Inflammatory macrophage (primary cell): ENCODE measurements around the gene RFC2.
"Not testable (repeated sequence)": the region's sequence is repeated elsewhere in the genome, so short reads cannot be mapped to it uniquely, and the experiment has no call there.

ENCODE experiments used
- DNase-seq, 2 donors: peaks; one replicate each; pipeline ENCODE4 v3.0.0-alpha.2; 2020 to 2022

RFC2 gene

GRCh38 chr7:74282748-74283459 lies 28.7 kb upstream of the RFC2 start:
- DNase-seq, result no peak

GRCh38 chr7:74280985-74281384 lies 26.8 kb upstream of the RFC2 start:
- DNase-seq, result peak in 1 of 2 donors; percentile 41

DNA sequence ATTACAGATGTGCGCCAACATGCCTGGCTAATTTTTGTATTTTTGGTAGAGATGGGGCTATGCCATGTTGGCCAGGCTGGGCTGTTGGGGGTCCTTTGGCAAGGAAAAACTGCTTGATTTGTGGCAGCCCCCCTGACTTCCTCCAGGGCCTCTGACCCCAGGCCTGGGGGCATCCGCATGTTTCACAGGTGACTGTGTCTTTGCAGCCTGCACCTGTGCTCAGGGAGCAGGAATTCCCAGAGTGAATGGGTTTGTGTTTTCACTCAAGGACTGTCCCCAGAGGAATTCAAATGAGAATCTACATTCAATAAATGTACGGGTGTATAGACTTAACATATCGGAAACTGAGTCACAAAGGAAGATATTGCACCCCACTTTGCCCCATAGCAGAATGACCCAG lies 23.4 kb upstream of the RFC2 start:
- no peak for DNase-seq

GRCh38 chr7:74275401-74275881 lies 21.2 kb upstream of the RFC2 start:
- DNase-seq, result peak in 1 of 2 donors; percentile 20

GRCh38 chr7:74272305-74273038 lies 18.3 kb upstream of the RFC2 start:
- peak; percentile 95 for DNase-seq

DNA sequence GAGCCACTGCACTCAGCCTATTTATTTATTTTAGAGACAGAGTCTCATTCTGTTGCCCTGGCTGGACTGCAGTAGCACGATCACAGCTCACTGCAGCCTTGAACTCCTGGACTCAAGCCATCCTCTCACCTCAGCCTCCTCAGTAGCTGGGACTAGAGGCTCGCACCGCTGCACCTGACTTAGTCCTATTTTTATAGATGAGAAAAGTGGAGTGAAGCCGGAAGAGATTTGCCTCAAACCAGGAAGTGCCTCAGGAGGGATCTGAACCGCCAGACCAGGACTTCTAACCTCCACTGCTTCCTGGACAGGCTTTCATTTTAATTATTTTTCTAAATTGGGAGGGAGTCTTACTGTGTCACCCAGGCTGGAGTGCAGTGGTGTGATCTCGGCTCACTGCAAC lies 17.5 kb upstream of the RFC2 start:
- DNase-seq, result peak in 1 of 2 donors; percentile 32

DNA sequence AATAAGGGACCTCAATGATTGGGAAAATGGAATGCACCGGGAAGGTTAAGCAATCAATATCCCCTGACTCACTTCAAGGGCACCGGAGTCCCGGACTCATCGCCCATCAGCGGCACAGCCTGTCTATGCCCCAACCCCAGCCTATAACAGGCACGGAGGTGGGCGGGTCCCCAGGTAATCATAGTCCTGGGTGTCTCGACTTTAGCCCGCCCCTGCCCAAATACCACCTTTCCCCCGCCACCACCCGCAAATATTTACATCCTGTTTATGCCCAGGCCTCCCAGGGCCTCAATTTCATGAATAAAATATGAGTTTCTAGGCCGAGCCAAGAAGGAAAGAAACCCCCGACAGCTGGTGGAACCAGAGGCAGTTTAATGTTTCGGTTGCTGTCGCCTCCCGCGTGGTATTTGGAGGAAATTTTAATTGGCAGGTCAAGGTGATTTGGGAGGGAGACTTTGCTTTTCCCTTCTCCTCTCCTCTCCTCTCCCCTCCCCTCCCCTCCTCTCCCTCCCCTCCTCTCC lies 15.6 kb upstream of the RFC2 start:
- no peak for DNase-seq

DNA sequence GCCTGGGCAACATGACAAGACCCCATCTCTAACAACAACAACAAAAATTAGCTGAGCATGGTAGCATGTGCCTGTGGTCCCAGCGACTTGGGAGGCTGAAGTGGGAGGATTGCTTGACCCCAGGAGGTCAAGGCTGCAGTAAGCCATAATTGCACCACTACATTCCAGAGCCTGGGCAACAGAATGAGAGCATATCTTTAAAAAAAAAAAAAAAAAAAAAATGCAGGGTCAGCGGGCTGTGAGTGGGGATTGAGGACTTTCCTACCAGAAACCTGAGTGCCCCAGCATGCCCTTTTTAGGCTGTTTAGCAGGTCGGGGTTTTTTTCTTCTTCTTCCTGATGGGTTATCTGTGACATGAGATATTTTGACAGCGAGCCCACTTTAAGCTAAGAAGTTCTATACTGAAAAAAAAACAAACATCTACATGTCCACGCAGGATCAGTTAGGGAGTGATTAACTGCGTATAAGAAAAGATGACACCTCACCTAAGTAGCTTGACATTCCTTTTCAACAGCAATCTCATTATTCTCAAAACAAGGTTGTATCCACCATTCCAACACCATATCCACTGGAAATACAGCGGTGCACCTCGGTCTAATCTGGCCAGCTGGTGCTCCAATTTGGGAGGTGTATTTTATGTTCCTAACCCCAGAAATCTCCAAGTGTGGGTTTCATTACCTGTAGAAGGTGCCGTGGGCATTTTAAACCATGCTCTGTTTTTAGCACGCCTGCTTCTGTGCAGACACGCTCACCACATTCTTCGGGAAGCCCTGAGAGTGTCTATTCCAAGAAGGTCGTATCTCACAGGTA lies 13.8 kb upstream of the RFC2 start:
- no peak for DNase-seq

- DNase-seq, result no peak
Measured at GRCh38 chr7:74266191-74266963, 12.2 kb upstream of the RFC2 start.

- no peak for DNase-seq
Measured at GRCh38 chr7:74263399-74264120, 9.4 kb upstream of the RFC2 start.

DNA sequence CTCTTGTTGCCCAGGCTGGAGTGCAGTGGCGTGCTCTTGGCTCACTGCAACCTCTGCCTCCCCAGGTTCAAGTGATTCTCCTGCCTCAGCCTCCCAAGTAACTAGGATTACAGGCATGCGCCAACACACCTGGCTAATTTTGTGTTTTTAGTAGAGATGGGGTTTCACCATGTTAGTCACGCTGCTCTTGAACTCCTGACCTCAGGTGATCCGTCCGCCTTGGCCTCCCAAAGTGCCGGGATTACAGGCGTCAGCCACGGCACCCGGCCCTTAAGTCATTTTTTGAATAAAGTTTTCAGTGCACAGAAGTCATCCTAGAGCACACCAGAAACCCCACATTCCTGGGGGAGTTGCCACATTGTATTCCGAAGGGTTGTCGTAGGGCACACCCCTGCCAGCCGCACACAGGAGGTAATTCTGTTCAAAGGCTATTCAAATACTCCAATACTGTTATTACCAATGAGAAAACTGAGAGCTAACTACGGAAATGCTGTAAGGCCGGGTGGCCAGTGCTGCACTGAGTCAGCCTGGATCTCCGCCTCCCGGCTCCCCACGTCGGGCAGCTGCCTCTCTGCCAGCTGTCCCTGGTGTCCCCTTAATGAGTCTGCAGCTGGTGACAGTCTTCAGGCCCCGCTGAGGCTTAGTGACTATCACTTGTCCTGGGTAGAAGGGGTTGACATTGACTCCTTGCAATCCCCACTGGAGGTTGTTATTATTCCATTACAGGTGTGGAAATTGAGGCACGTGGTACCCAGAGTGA lies 8.6 kb upstream of the RFC2 start:
- DNase-seq, result no peak

DNA sequence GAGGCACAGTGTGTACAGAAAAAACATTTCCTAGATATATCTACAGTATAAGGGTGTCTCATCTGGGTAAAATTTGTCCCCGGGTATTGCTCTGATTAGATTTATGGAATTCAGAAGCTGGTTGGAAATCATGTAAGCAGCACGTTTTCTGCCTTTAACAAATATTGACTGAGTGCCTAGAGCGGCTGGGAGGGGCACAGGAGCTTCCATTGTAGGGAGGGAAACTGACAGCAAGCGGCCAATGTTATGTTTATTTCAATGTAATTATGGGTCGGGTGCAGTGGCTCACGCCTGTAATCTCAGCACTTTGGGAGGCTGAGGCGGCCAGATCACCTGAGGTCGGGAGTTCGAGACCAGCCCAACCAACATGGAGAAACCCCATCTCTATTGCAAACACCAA lies 4.4 kb upstream of the RFC2 start:
- no peak for DNase-seq

DNA sequence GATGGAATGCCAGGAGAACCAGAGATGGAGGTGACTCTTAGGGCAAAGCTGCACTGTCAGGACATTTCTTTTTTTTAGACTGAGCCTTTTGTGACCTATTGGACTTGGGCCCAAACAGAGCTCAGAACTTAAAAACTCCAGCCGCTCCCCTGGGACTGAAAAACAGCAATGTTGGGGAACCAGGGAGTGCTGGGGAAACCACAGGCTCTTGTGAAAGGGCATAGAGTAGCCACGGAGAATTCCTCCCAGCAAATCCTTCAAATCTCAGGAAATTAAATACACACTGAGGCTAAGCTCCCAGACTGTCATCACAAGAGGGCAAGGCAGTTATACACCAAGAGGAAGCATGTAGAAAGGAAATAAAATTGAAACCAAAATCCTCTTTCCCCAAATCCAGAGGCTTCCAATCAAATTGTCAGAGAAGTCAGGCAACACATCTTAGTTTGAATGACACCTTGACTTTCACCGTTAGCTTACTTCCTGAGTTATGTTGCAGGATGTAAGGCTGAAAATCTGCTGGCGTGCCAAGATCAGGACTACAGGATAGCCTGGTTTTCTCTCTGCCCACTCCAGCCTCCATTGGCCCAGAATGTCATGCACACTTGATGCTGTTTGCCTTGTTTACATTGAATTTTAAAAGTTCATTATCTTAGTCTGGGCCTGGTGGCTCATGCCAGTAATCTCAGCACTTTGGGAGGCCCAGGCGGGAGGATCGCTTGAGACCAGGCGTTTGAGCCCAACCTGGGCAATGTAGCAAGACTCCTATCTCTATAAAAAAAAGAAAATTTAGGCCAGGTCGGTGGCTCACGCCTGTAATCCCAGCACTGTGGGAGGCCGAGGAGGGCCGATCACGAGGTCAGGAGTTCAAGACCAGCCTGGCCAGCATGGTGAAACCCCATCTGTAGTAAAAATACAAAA lies 2.6 kb upstream of the RFC2 start:
- peak in 1 of 2 donors; percentile 6 for DNase-seq

GRCh38 chr7:74255461-74255860 lies 1.3 kb upstream of the RFC2 start:
- not testable (repeated sequence) for DNase-seq

DNA sequence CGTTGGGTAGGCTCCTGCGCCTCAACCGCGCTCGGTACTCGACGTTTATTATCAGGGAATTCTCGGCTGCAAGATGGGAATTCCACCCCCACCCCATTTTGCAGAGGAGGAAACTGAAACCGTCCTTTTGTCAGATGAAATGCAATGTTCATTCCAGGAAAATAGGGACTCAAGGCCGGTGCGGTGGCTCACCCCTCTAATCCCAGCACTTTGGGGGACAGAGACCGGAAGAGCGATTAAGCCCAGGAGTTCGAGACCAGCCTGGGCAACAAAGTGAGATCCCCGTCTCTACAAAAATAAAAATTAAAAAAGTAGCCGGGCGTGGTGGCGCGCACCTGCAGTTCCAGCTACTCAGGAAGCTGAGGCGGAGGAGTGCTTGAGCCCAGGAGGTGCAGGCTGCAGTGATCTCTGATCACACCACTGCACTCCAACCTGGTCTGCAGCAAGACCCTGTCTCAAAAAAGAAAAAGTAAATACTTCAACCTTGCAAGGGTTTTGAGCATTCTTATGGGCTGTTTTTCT lies 720 bp upstream of the RFC2 start:
- no peak for DNase-seq

- DNase-seq, result no peak
Measured at GRCh38 chr7:74253835-74254128, 417 bp downstream of the RFC2 start.

- DNase-seq, result no peak
Measured at GRCh38 chr7:74253331-74253730, 868 bp downstream of the RFC2 start.

DNA sequence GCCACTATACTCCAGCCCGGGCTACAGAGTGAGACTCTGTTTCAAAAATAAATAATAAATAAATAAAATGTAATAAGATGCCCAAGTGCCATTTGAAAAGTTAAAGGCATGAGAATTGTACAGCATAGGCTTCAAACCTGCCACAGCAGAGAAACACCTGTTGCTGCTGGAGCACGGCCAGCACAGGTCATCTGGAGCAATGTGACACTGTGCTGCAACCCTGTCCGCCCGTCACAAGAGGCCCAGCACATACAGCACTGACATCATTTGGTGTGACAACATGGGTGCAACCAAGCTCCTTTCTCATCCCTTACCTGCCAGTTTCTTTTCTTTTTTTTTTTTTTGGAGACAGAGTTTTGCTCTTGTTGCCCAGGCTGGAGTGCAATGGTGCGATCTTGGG lies 1.3 kb downstream of the RFC2 start:
- no peak for DNase-seq

- DNase-seq, result not testable (repeated sequence)
Measured at GRCh38 chr7:74249058-74249457, 5.1 kb downstream of the RFC2 start.

DNA sequence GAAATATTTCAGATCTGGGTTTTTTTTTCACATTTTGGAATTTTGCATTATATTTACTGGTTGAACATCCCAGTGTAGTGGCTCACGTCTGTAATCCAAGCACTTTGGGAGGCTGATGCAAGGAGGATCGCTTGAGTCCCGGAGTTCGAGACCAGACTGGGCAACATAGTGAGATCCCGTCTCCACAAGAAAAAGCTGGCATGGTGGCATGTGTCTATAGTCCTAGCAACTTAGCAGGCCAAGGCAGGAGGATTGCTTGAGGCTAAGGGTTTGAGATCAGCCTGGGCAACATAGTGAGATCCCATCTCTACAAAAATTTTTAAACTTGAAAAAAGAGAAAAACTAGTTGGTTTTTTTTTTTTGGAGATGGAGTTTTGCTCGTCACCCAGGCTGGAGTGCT lies 6.0 kb downstream of the RFC2 start:
- no peak for DNase-seq
